Endothelial cell of umbilical vein (primary cell): ENCODE measurements around the gene SLC14A1.

Experiments
- MYC ChIP-seq: IDR thresholded peaks from one replicate; pipeline ENCODE4 v1.6.1; 2011; ENCODE audit warnings: mild to moderate bottlenecking, low read depth, low read length
- TF ChIP-seq, protein P1 (sequence below), 2 donors: IDR thresholded peaks; 1 replicate in 1 of 2; 2 replicates in 1 of 2; pipeline ENCODE4 v1.5.1; 2011; ENCODE audit warnings: low read length in 2 of 2, mild to moderate bottlenecking in 2 of 2, moderate library complexity in 2 of 2, control low read depth in 1 of 2, inconsistent platforms in 1 of 2, low read depth in 1 of 2; ENCODE audit not compliant: insufficient read depth in 1 of 2; ENCODE audit errors: extremely low read depth in 1 of 2

DNA sequence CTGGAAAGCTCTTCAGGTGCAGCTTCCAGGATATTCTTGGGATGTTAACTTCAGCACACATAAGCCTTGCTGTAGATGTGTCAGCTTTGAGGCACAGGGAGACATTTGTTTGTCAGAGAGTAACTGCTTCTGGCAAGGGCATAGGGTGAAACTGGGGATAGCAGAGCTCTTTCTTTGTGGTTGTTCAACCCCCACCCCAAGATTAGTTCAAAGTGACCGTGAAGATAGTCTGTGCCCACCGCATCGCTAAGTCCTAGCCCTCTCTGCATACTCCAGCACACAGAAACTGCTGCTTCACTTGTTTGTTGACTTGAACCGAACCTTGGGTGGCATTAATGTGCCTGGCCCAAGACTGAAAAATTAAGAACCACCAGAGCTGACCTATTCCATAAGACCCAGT, 1.4 kb downstream of the SLC14A1 start:
- TF ChIP-seq, protein P1, sequence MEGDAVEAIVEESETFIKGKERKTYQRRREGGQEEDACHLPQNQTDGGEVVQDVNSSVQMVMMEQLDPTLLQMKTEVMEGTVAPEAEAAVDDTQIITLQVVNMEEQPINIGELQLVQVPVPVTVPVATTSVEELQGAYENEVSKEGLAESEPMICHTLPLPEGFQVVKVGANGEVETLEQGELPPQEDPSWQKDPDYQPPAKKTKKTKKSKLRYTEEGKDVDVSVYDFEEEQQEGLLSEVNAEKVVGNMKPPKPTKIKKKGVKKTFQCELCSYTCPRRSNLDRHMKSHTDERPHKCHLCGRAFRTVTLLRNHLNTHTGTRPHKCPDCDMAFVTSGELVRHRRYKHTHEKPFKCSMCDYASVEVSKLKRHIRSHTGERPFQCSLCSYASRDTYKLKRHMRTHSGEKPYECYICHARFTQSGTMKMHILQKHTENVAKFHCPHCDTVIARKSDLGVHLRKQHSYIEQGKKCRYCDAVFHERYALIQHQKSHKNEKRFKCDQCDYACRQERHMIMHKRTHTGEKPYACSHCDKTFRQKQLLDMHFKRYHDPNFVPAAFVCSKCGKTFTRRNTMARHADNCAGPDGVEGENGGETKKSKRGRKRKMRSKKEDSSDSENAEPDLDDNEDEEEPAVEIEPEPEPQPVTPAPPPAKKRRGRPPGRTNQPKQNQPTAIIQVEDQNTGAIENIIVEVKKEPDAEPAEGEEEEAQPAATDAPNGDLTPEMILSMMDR (IDR thresholded peaks at IDR 0.05; ENCODE audit: extremely low read depth in 1 of 2, insufficient read depth in 1 of 2, low read depth in 1 of 2, low read length in 2 of 2): no peak
- TF ChIP-seq MYC: no peak
